AG04450 (cell line): ENCODE results near the gene TAPBPL. TPM values are rescaled to one million over a fixed set of nuclear protein-coding genes. Genes with fewer than 3 reads are reported as not detected.

ENCODE experiments used
- CTCF ChIA-PET: fragments of 300-600, 350-600 bp; formaldehyde crosslinking; extraction: SDS; loops from one replicate; lab custom pipeline; 2022; ENCODE audit warnings: antibody characterized with exemption, inconsistent platforms; lab: Charles Lee
- POLR2A ChIA-PET: fragments of 350-600 bp; formaldehyde crosslinking; extraction: SDS; loops from one replicate; lab custom pipeline; 2021; ENCODE audit warnings: antibody characterized with exemption, inconsistent platforms; lab: Yijun Ruan, JAX
- DNase-seq: peaks from one replicate; pipeline ENCODE4 v3.0.0-alpha.2; 2011; ENCODE audit warnings: low read depth, low spot score
- H3K27ac ChIP-seq: one replicate; pipeline ENCODE4 v1.5.1; 2012; ENCODE audit warnings: low read depth, low read length, control low read depth
- H3K27me3 ChIP-seq: one replicate; pipeline ENCODE4 v1.6.0; 2012; ENCODE audit warnings: low read length; ENCODE audit not compliant: control insufficient read depth, insufficient read depth
- H3K4me3 ChIP-seq: 2 replicates; pipeline ENCODE4 v1.5.1; 2011; ENCODE audit warnings: mild to moderate bottlenecking, low read depth, low read length, control low read depth
- H3K9me3 ChIP-seq: 2 replicates; pipeline ENCODE4 v1.5.1; 2012; ENCODE audit warnings: low read length; ENCODE audit not compliant: control insufficient read depth, insufficient read depth
- CTCF ChIP-seq: IDR thresholded peaks from 2 replicates; pipeline ENCODE4 v1.5.1; 2011; ENCODE audit warnings: low read depth, low read length, control low read depth, inconsistent platforms
- polyA plus RNA-seq: library from polyadenylated mRNA; depleted of rRNA; stranded (reverse); fragments of >200 nt; gene quantifications from 2 replicates; pipeline ENCODE4 v1.2.3, GENCODE V29; 2011; rRNA removed

TAPBPL gene
- polyA plus RNA-seq, 1 experiment: 10.2 TPM

DNA sequence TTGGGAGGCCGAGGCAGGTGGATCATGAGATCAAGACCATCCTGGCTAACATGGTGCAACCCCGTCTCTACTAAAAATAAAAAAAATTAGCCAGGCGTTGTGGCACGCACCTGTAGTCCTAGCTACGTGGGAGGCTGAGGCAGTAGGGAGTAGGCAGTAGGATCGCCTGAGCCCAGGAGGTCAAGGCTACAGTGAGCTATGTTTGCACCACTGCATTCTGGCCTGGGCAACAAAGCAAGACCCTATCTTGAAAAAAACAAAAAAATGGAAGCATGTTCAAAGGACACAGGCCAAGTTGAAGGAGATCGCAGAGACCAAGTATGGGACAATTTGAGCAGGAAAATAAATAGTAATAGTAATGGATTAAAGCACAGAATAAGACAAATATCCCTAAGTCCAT is 56.2 kb downstream of the TAPBPL start:
- ChIA-PET CTCF (interaction anchor here (0.6 to 1.4 kb wide), 3 partner anchors 29 to 95 kb away, joined by 3 read pairs; no protein-coding TSS in a partner anchor), POLR2A (interaction anchor here (0.7 to 1.4 kb wide), 4 partner anchors 13 to 38 kb away, joined by 3 to 8 read pairs (median 4); partner anchors contain the start of genes GAPDH, MRPL51 and VAMP1)
- peak overlapping the region; percentile 77 for H3K27ac ChIP-seq
- no peak overlapping the region for H3K4me3 ChIP-seq
- no peaks in the 10 kb centered on the region for H3K9me3 ChIP-seq
- no peak for TF ChIP-seq CTCF
- DNase-seq: no peak
- no peaks in the 10 kb centered on the region for H3K27me3 ChIP-seq

Other genes with a start within 250 kb of the TAPBPL start
- gene PLEKHG6, start 141.4 kb upstream of the TAPBPL start, polyA plus RNA-seq: 0.06 and 0.15 TPM in 2 replicates
- gene TNFRSF1A, start 110.0 kb upstream of the TAPBPL start, polyA plus RNA-seq: 231 and 255 TPM in 2 replicates
- 0.25 and 0.26 TPM in 2 replicates for gene SCNN1A, start 76.5 kb upstream of the TAPBPL start, polyA plus RNA-seq
- 32.1 and 38.8 TPM in 2 replicates for gene LTBR, start 67.9 kb upstream of the TAPBPL start, polyA plus RNA-seq
- gene CD27, start 7.1 kb upstream of the TAPBPL start, polyA plus RNA-seq: not detected in 2 replicates
- 15.1 and 18.3 TPM in 2 replicates for gene VAMP1, start 18.6 kb downstream of the TAPBPL start, polyA plus RNA-seq
- 120 and 165 TPM in 2 replicates for gene MRPL51, start 41.2 kb downstream of the TAPBPL start, polyA plus RNA-seq
- 36.1 and 38.4 TPM in 2 replicates for gene NCAPD2, start 42.1 kb downstream of the TAPBPL start, polyA plus RNA-seq
- 9,160 and 11,356 TPM in 2 replicates for gene GAPDH, start 82.5 kb downstream of the TAPBPL start, polyA plus RNA-seq
- gene IFFO1, start 104.0 kb downstream of the TAPBPL start, polyA plus RNA-seq: 23.8 and 24.2 TPM in 2 replicates
- gene NOP2, start 116.2 kb downstream of the TAPBPL start, polyA plus RNA-seq: 35.7 and 41.3 TPM in 2 replicates
- gene CHD4, start 155.3 kb downstream of the TAPBPL start, polyA plus RNA-seq: 86.3 and 119 TPM in 2 replicates
- gene LPAR5, start 183.9 kb downstream of the TAPBPL start, polyA plus RNA-seq: not detected in 2 replicates
- 0.41 and 0.64 TPM in 2 replicates for gene ACRBP, start 195.4 kb downstream of the TAPBPL start, polyA plus RNA-seq
- 58.6 and 66.6 TPM in 2 replicates for gene ING4, start 211.1 kb downstream of the TAPBPL start, polyA plus RNA-seq
- 39.3 and 44.3 TPM in 2 replicates for gene ZNF384, start 237.3 kb downstream of the TAPBPL start, polyA plus RNA-seq
- 1.2 and 2.2 TPM in 2 replicates for gene PIANP, start 248.8 kb downstream of the TAPBPL start, polyA plus RNA-seq